ENCODE data around the gene MAST4. TPM values are rescaled to one million over a fixed set of nuclear protein-coding genes. Genes with fewer than 3 reads are reported as not detected.

The MAST4 gene
- total and polyA plus RNA-seq, 2 experiments from 2014 or later: 4.2 to 6.0 TPM

GRCh38 chr5:66848749-66849641 lies 252.8 kb downstream of the MAST4 start:
- H3K9me3 ChIP-seq (ENCODE audit: low read depth): no peaks in the 10 kb centered on the region
- H3K27ac ChIP-seq: peak overlapping the region; percentile 30
- no peaks in the 10 kb centered on the region for H3K36me3 ChIP-seq (ENCODE audit: low read depth)
- 53 to 67% methylated on average over 10 of the region's 10 CpGs for WGBS, 2 experiments (ENCODE audit: low coverage in 1 of 2, low lambda C conversion rate in 2 of 2, missing lambda C conversion rate in 2 of 2)
- peaks cover 15% of the 10 kb centered on the region for H3F3A ChIP-seq (ENCODE audit: insufficient read depth)
- H4K20me1 ChIP-seq (ENCODE audit: insufficient read depth): no peaks in the 10 kb centered on the region
- TF ChIP-seq EZH2 (IDR thresholded peaks at IDR 0.05; ENCODE audit: insufficient read depth, poor library complexity, severe bottlenecking): no peak
- no peak for TF ChIP-seq EZH2phosphoT487 (IDR thresholded peaks at IDR 0.05; ENCODE audit: insufficient read depth, low read depth)
- H3K9ac ChIP-seq: no peak overlapping the region
- no peaks in the 10 kb centered on the region for H3K27me3 ChIP-seq (replicated peaks; ENCODE audit: insufficient read depth)
- H2AFZ ChIP-seq: peak overlapping the region; percentile 64
- peak overlapping the region; percentile 49 for H3K4me2 ChIP-seq (ENCODE audit: unreplicated experiment)
- no peaks in the 10 kb centered on the region for H3K9me2 ChIP-seq (ENCODE audit: insufficient read depth)
- H3K79me2 ChIP-seq (ENCODE audit: insufficient read depth): no peaks in the 10 kb centered on the region
- H3K4me3 ChIP-seq: no peak overlapping the region
- in situ Hi-C loops (cut with MboI): no loop called here
- DNase-seq: peak; percentile 43
- peaks cover 36% of the 10 kb centered on the region for H3K4me1 ChIP-seq (ENCODE audit: insufficient read depth)

- H3K9me2 ChIP-seq (ENCODE audit: insufficient read depth): no peaks in the 10 kb centered on the region
- H3K9ac ChIP-seq: no peak overlapping the region
- no peak for TF ChIP-seq EZH2phosphoT487 (IDR thresholded peaks at IDR 0.05; ENCODE audit: insufficient read depth, low read depth)
- TF ChIP-seq EZH2 (IDR thresholded peaks at IDR 0.05; ENCODE audit: insufficient read depth, poor library complexity, severe bottlenecking): no peak
- no peaks in the 10 kb centered on the region for H4K20me1 ChIP-seq (ENCODE audit: insufficient read depth)
- H3K36me3 ChIP-seq (ENCODE audit: low read depth): no peaks in the 10 kb centered on the region
- peaks cover 15% of the 10 kb centered on the region for H3F3A ChIP-seq (ENCODE audit: insufficient read depth)
- no peaks in the 10 kb centered on the region for H3K79me2 ChIP-seq (ENCODE audit: insufficient read depth)
- peak overlapping the region; percentile 64 for H2AFZ ChIP-seq
- 91 to 98% methylated on average over 1 of the region's 1 CpG for WGBS, 2 experiments (ENCODE audit: low coverage in 1 of 2, low lambda C conversion rate in 2 of 2, missing lambda C conversion rate in 2 of 2)
- in situ Hi-C loops (cut with MboI): no loop called here
- peaks cover 36% of the 10 kb centered on the region for H3K4me1 ChIP-seq (ENCODE audit: insufficient read depth)
- no peak overlapping the region for H3K4me3 ChIP-seq
- peak; percentile 71 for DNase-seq
- H3K9me3 ChIP-seq (ENCODE audit: low read depth): no peaks in the 10 kb centered on the region
- H3K4me2 ChIP-seq (ENCODE audit: unreplicated experiment): peak overlapping the region; percentile 33
- H3K27me3 ChIP-seq (replicated peaks; ENCODE audit: insufficient read depth): no peaks in the 10 kb centered on the region
- H3K27ac ChIP-seq: peak overlapping the region; percentile 30
These were observed 253.6 kb downstream of the MAST4 start for GRCh38 chr5:66849803-66850202.

- H3K9ac ChIP-seq: no peak overlapping the region
- no peak overlapping the region for H3K4me3 ChIP-seq
- TF ChIP-seq EZH2 (IDR thresholded peaks at IDR 0.05; ENCODE audit: insufficient read depth, poor library complexity, severe bottlenecking) (no peak), EZH2phosphoT487 (IDR thresholded peaks at IDR 0.05; ENCODE audit: insufficient read depth, low read depth) (no peak)
- DNase-seq: peak; percentile 70
- 91% methylated on average over 5 of the region's 5 CpGs for WGBS, 2 experiments (ENCODE audit: low coverage in 1 of 2, low lambda C conversion rate in 2 of 2, missing lambda C conversion rate in 2 of 2)
- H3K4me2 ChIP-seq (ENCODE audit: unreplicated experiment): peak overlapping the region; percentile 24
- H3K27me3 ChIP-seq (replicated peaks; ENCODE audit: insufficient read depth): no peaks in the 10 kb centered on the region
- no peaks in the 10 kb centered on the region for H3K79me2 ChIP-seq (ENCODE audit: insufficient read depth)
- H3F3A ChIP-seq (ENCODE audit: insufficient read depth): peaks cover 15% of the 10 kb centered on the region
- in situ Hi-C loops (cut with MboI): no loop called here
- H3K9me2 ChIP-seq (ENCODE audit: insufficient read depth): no peaks in the 10 kb centered on the region
- no peaks in the 10 kb centered on the region for H3K36me3 ChIP-seq (ENCODE audit: low read depth)
- no peaks in the 10 kb centered on the region for H4K20me1 ChIP-seq (ENCODE audit: insufficient read depth)
- peak overlapping the region; percentile 29 for H3K27ac ChIP-seq
- H3K9me3 ChIP-seq (ENCODE audit: low read depth): no peaks in the 10 kb centered on the region
- H3K4me1 ChIP-seq (ENCODE audit: insufficient read depth): peaks cover 36% of the 10 kb centered on the region
- no peak overlapping the region for H2AFZ ChIP-seq
These were observed 254.3 kb downstream of the MAST4 start for GRCh38 chr5:66850354-66851075.

GRCh38 chr5:66851306-66851705 lies 255.1 kb downstream of the MAST4 start:
- Histone ChIP-seq H3K79me2 (ENCODE audit: insufficient read depth) (no peaks in the 10 kb centered on the region), H3K4me3 (no peak overlapping the region), H3F3A (ENCODE audit: insufficient read depth) (peaks cover 15% of the 10 kb centered on the region), H2AFZ (no peak overlapping the region), H4K20me1 (ENCODE audit: insufficient read depth) (no peaks in the 10 kb centered on the region), H3K36me3 (ENCODE audit: low read depth) (no peaks in the 10 kb centered on the region), H3K4me1 (ENCODE audit: insufficient read depth) (peaks cover 36% of the 10 kb centered on the region), H3K27ac (peak overlapping the region; percentile 29; the same call in 1 of the 2 replicates), H3K4me2 (ENCODE audit: unreplicated experiment) (peak overlapping the region; percentile 12), H3K9me2 (ENCODE audit: insufficient read depth) (no peaks in the 10 kb centered on the region), H3K9ac (no peak overlapping the region), H3K9me3 (ENCODE audit: low read depth) (no peaks in the 10 kb centered on the region), H3K27me3 (replicated peaks; ENCODE audit: insufficient read depth) (no peaks in the 10 kb centered on the region)
- in situ Hi-C loops (cut with MboI): no loop called here
- WGBS, 2 experiments (ENCODE audit: low coverage in 1 of 2, low lambda C conversion rate in 2 of 2, missing lambda C conversion rate in 2 of 2): 16 to 20% methylated on average over 2 of the region's 2 CpGs
- DNase-seq: peak; percentile 52
- TF ChIP-seq EZH2phosphoT487 (IDR thresholded peaks at IDR 0.05; ENCODE audit: insufficient read depth, low read depth): no peak
- no peak for TF ChIP-seq EZH2 (IDR thresholded peaks at IDR 0.05; ENCODE audit: insufficient read depth, poor library complexity, severe bottlenecking)
